HG03066 (cell line): ENCODE results near the gene TRIM45.

Source experiments
- ATAC-seq: cut with Tn5 transposase; IDR thresholded peaks from one replicate; pipeline ENCODE4 v1.9.1; 2021; ENCODE audit warnings: low read depth; ENCODE audit not compliant: unreplicated experiment

Gene TRIM45

GRCh38 chr1:117066367-117066766, 55.2 kb downstream of the TRIM45 start:
- ATAC-seq: no peak

- ATAC-seq: no peak
These were observed 59.5 kb downstream of the TRIM45 start for GRCh38 chr1:117061986-117062415.
